ENCODE measurements around the gene STARD5. TPM values are rescaled to one million over a fixed set of nuclear protein-coding genes. Genes with fewer than 3 reads are reported as not detected.

Gene STARD5
- total and polyA plus RNA-seq, 2 of the 4 experiments (the other 2 are of a cell fraction): 5.0 to 22.8 TPM

GRCh38 chr15:81304226-81304625 lies 19.7 kb downstream of the STARD5 start:
- no peak overlapping the region for H2AK9ac ChIP-seq (replicated peaks; ENCODE audit: low read depth, low read length, poor library complexity)
- H4K91ac ChIP-seq (ENCODE audit: insufficient read depth, low read depth, low read length): no peak overlapping the region
- intact Hi-C loops (cut with micrococcal nuclease): no loop called here
- peak; percentile 80 for DNase-seq
- CTCF ChIA-PET: interaction anchor here (1.6 kb wide), 1 partner anchor 33 kb away, joined by 3 read pairs; no protein-coding TSS in a partner anchor
- peaks cover 4% of the 10 kb centered on the region for H3K4me1 ChIP-seq (ENCODE audit: control insufficient read depth, insufficient read depth, low read length)
- dilution Hi-C loops (cut with HindIII; ENCODE audit: low sequenced_read_pairs, unreplicated experiment): no loop called here
- H3K14ac ChIP-seq (replicated peaks; ENCODE audit: low read depth, low read length): peak overlapping the region; percentile 43; the same call in 1 of the 2 replicates
- no peak overlapping the region for H3K4ac ChIP-seq (ENCODE audit: low read depth, low read length)
- H3K4me2 ChIP-seq (ENCODE audit: low read depth, low read length): no peak overlapping the region; the same call in 1 of the 2 replicates
- H3K9ac ChIP-seq (ENCODE audit: low read depth, low read length): no peak overlapping the region
- peak overlapping the region; percentile 66 for H2AFZ ChIP-seq (replicated peaks; ENCODE audit: low read length, poor library complexity)
- BruUV-seq (replicated peaks): no TSS peak
- no peak overlapping the region for H3K27ac ChIP-seq (ENCODE audit: insufficient read depth, low read length)
- H3K56ac ChIP-seq (ENCODE audit: extremely low read depth, insufficient read depth, low read length): no peak overlapping the region
- ATAC-seq (ENCODE audit: low read depth): peak; percentile 28; the same call in 1 of the 2 replicates
- 80% methylated on average over 1 of the region's 5 CpGs; no CpG with 5 or more reads in 1 of the 2 experiments for WGBS, 2 experiments (ENCODE audit: extremely low coverage in 2 of 2, insufficient read length in 1 of 2)
- H3K36me3 ChIP-seq (ENCODE audit: control insufficient read depth, insufficient read depth, low read length): peaks cover 37% of the 10 kb centered on the region; the same call in 1 of the 2 replicates
- H4K5ac ChIP-seq (ENCODE audit: low read depth, low read length): peak overlapping the region; percentile 70; the same call in 1 of the 2 replicates
- in situ Hi-C loops (cut with MboI; ENCODE audit: low sequenced_read_pairs): no loop called here
- no peak overlapping the region for H3K4me3 ChIP-seq (ENCODE audit: insufficient read depth, low read depth, low read length)
- no peaks in the 10 kb centered on the region for H4K20me1 ChIP-seq (ENCODE audit: insufficient read depth, low read length)
- no peak overlapping the region; the same call in 1 of the 2 replicates for H2BK120ac ChIP-seq (ENCODE audit: low read depth, low read length)
- H2BK15ac ChIP-seq (ENCODE audit: low read depth, low read length): no peak overlapping the region
- H3K23ac ChIP-seq (ENCODE audit: low read depth, low read length): no peak overlapping the region
- H2BK5ac ChIP-seq (ENCODE audit: low read depth, low read length, poor library complexity, severe bottlenecking): peak overlapping the region; percentile 46
- no peaks in the 10 kb centered on the region for H3K79me1 ChIP-seq (ENCODE audit: low read depth in 1 of 2, low read length in 2 of 2)
- no peaks in the 10 kb centered on the region for H3K9me3 ChIP-seq (ENCODE audit: control insufficient read depth, insufficient read depth, low read length)
- H3K18ac ChIP-seq (ENCODE audit: low read depth, low read length): peak overlapping the region; percentile 77; the same call in 1 of the 2 replicates
- no peak overlapping the region for H2AK5ac ChIP-seq (ENCODE audit: low read depth, low read length)
- TF ChIP-seq, protein P1, sequence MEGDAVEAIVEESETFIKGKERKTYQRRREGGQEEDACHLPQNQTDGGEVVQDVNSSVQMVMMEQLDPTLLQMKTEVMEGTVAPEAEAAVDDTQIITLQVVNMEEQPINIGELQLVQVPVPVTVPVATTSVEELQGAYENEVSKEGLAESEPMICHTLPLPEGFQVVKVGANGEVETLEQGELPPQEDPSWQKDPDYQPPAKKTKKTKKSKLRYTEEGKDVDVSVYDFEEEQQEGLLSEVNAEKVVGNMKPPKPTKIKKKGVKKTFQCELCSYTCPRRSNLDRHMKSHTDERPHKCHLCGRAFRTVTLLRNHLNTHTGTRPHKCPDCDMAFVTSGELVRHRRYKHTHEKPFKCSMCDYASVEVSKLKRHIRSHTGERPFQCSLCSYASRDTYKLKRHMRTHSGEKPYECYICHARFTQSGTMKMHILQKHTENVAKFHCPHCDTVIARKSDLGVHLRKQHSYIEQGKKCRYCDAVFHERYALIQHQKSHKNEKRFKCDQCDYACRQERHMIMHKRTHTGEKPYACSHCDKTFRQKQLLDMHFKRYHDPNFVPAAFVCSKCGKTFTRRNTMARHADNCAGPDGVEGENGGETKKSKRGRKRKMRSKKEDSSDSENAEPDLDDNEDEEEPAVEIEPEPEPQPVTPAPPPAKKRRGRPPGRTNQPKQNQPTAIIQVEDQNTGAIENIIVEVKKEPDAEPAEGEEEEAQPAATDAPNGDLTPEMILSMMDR (conservative IDR thresholded peaks at IDR 0.05; ENCODE audit: low read depth, low read length): no peak
- peak; percentile 49; the same call in 1 of the 2 replicates for TF ChIP-seq MXI1 (IDR thresholded peaks at IDR 0.05; ENCODE audit: borderline replicate concordance, low read depth, low read length)
- no peak for TF ChIP-seq CHD1 (IDR thresholded peaks at IDR 0.05; ENCODE audit: low read depth, low read length)
- TF ChIP-seq FOS (IDR thresholded peaks at IDR 0.05; ENCODE audit: low read depth, low read length): no peak
- TF ChIP-seq CEBPB (IDR thresholded peaks at IDR 0.05; ENCODE audit: low read depth, low read length): no peak
- no peaks in the 10 kb centered on the region for H3K27me3 ChIP-seq (ENCODE audit: control insufficient read depth, insufficient read depth, low read length)
- no peak overlapping the region for H2BK20ac ChIP-seq (ENCODE audit: low read depth, low read length)
- peaks cover 5% of the 10 kb centered on the region for H3K9me1 ChIP-seq (ENCODE audit: insufficient read depth, low read length)
- POLR2A ChIA-PET (ENCODE audit: unreplicated experiment): no interaction called here
- H4K8ac ChIP-seq (ENCODE audit: low read depth in 2 of 2, low read length in 2 of 2): peak overlapping the region in 1 of 2 experiments; percentile 44; a peak in 1 of 4 replicates

Data from IMR-90 (cell line).